IMR-90 (cell line): ENCODE data around the gene ZNF778. TPM values are rescaled to one million over a fixed set of nuclear protein-coding genes. Genes with fewer than 3 reads are reported as not detected.
"Not testable (repeated sequence)": the region's sequence is repeated elsewhere in the genome, so short reads cannot be mapped to it uniquely, and the experiment has no call there.

Experiments
- ATAC-seq: fragments of 200-7000 bp; cut with Tn5 transposase; 2 replicates; pipeline ENCODE4 v1.9.1; 2020; ENCODE audit warnings: low read depth, mild to moderate bottlenecking, moderate library complexity
- BruUV-seq: library from RNA; stranded (reverse); fragments of 400-500 nt; replicated peaks from 2 replicates; lab custom pipeline; 2021; lab: Mats Ljungman, UMichigan
- CTCF ChIA-PET: fragments of 300-600 bp; formaldehyde crosslinking; extraction: SDS; loops from one replicate; lab custom pipeline; 2021; ENCODE audit warnings: antibody characterized with exemption; lab: Yijun Ruan, JAX
- POLR2A ChIA-PET: fragments of 300-600 bp; sonication (Branson Sonifier 250); formaldehyde crosslinking; loops from one replicate; lab custom pipeline; 2022; ENCODE audit warnings: antibody characterized with exemption; ENCODE audit not compliant: unreplicated experiment; lab: Charles Lee
- DNase-seq: peaks from one replicate; pipeline ENCODE4 v3.0.0; 2013
- H2AFZ ChIP-seq: replicated peaks from 2 replicates; pipeline ENCODE3; 2013; ENCODE audit warnings: low read length, mild to moderate bottlenecking; ENCODE audit not compliant: poor library complexity
- H2AK5ac ChIP-seq: 2 replicates; pipeline ENCODE4 v1.6.1; 2013; ENCODE audit warnings: low read depth, low read length, inconsistent platforms
- H2AK9ac ChIP-seq: replicated peaks from 2 replicates; pipeline ENCODE3; 2013; ENCODE audit warnings: mild to moderate bottlenecking, low read depth, low read length, moderate library complexity; ENCODE audit not compliant: poor library complexity
- H2BK120ac ChIP-seq: 2 replicates; pipeline ENCODE4 v1.6.1; 2013; ENCODE audit warnings: low read depth, low read length, inconsistent platforms
- H2BK15ac ChIP-seq: 3 replicates; pipeline ENCODE4 v1.6.1; 2013; ENCODE audit warnings: low read depth, low read length, inconsistent platforms
- H2BK20ac ChIP-seq: 2 replicates; pipeline ENCODE4 v1.6.1; 2013; ENCODE audit warnings: low read depth, mild to moderate bottlenecking, inconsistent platforms, low read length, moderate library complexity
- H2BK5ac ChIP-seq: 2 replicates; pipeline ENCODE4 v1.6.1; 2013; ENCODE audit warnings: mild to moderate bottlenecking, low read depth, low read length, inconsistent platforms; ENCODE audit not compliant: poor library complexity, severe bottlenecking
- H3K14ac ChIP-seq: replicated peaks from 2 replicates; pipeline ENCODE4 v1.6.1; 2013; ENCODE audit warnings: low read depth, low read length, inconsistent platforms
- H3K18ac ChIP-seq: 2 replicates; pipeline ENCODE4 v1.6.1; 2013; ENCODE audit warnings: low read depth, low read length, control low read depth
- H3K23ac ChIP-seq: 2 replicates; pipeline ENCODE4 v1.6.1; 2013; ENCODE audit warnings: low read depth, low read length, inconsistent platforms
- H3K27ac ChIP-seq: 2 replicates; pipeline ENCODE4 v1.5.1; 2013; ENCODE audit warnings: mild to moderate bottlenecking, control low read depth, low read length; ENCODE audit not compliant: insufficient read depth
- H3K27me3 ChIP-seq: 2 replicates; pipeline ENCODE4 v1.6.1; 2013; ENCODE audit warnings: low read length; ENCODE audit not compliant: control insufficient read depth, insufficient read depth
- H3K36me3 ChIP-seq: 2 replicates; pipeline ENCODE4 v1.6.1; 2013; ENCODE audit warnings: low read length, mixed read lengths; ENCODE audit not compliant: control insufficient read depth, insufficient read depth
- H3K4ac ChIP-seq: 2 replicates; pipeline ENCODE4 v1.6.1; 2013; ENCODE audit warnings: low read depth, low read length, inconsistent platforms
- H3K4me1 ChIP-seq: 2 replicates; pipeline ENCODE4 v1.6.1; 2013; ENCODE audit warnings: low read length, mixed read lengths; ENCODE audit not compliant: control insufficient read depth, insufficient read depth
- H3K4me2 ChIP-seq: 2 replicates; pipeline ENCODE4 v1.6.1; 2013; ENCODE audit warnings: low read depth, mild to moderate bottlenecking, control low read depth, low read length, moderate library complexity
- H3K4me3 ChIP-seq: 2 replicates; pipeline ENCODE4 v1.5.1; 2013; ENCODE audit warnings: low read depth, mild to moderate bottlenecking, control low read depth, low read length, moderate library complexity; ENCODE audit not compliant: insufficient read depth
- H3K56ac ChIP-seq: 2 replicates; pipeline ENCODE4 v1.6.1; 2013; ENCODE audit warnings: low read length, inconsistent platforms; ENCODE audit not compliant: insufficient read depth; ENCODE audit errors: extremely low read depth
- H3K79me1 ChIP-seq, 2 experiments: 2 replicates each; pipeline ENCODE4 v1.6.1; 2013; ENCODE audit warnings: low read length in 2 of 2, inconsistent platforms in 1 of 2, low read depth in 1 of 2
- H3K9ac ChIP-seq: 2 replicates; pipeline ENCODE4 v1.6.1; 2013; ENCODE audit warnings: low read depth, low read length, control low read depth
- H3K9me1 ChIP-seq: 2 replicates; pipeline ENCODE4 v1.6.1; 2013; ENCODE audit warnings: low read length, inconsistent platforms; ENCODE audit not compliant: insufficient read depth
- H3K9me3 ChIP-seq: 2 replicates; pipeline ENCODE4 v1.6.1; 2013; ENCODE audit warnings: low read length; ENCODE audit not compliant: control insufficient read depth, insufficient read depth
- H4K20me1 ChIP-seq: 2 replicates; pipeline ENCODE4 v1.6.1; 2013; ENCODE audit warnings: low read length, inconsistent platforms; ENCODE audit not compliant: insufficient read depth
- H4K5ac ChIP-seq: 2 replicates; pipeline ENCODE4 v1.6.1; 2013; ENCODE audit warnings: mild to moderate bottlenecking, low read depth, low read length, control low read depth
- H4K8ac ChIP-seq, 2 experiments: 2 replicates each; pipeline ENCODE4 v1.6.1; 2013; ENCODE audit warnings: low read depth in 2 of 2, low read length in 2 of 2, control low read depth in 1 of 2, inconsistent platforms in 1 of 2
- H4K91ac ChIP-seq: 2 replicates; pipeline ENCODE4 v1.6.1; 2013; ENCODE audit warnings: low read depth, low read length, inconsistent platforms; ENCODE audit not compliant: insufficient read depth
- BHLHE40 ChIP-seq: fragments of 150-350 bp; IDR thresholded peaks from 2 replicates; pipeline ENCODE4 v1.6.1; 2016; ENCODE audit warnings: mild to moderate bottlenecking, low read depth, low read length
- MAZ ChIP-seq: IDR thresholded peaks from 2 replicates; pipeline ENCODE4 v1.6.1; 2012; ENCODE audit warnings: low read depth, mild to moderate bottlenecking, low read length, improper control_type of control experiment, moderate library complexity, borderline replicate concordance
- MXI1 ChIP-seq: IDR thresholded peaks from 2 replicates; pipeline ENCODE4 v1.6.1; 2012; ENCODE audit warnings: low read depth, mild to moderate bottlenecking, low read length, moderate library complexity, borderline replicate concordance
- WGBS, 2 experiments: methylation state at CpG; one replicate each; pipeline versions ENCODE4 v1.1.5 to v1.1.7; 2013; ENCODE audit warnings: missing lambda C conversion rate in 2 of 2; ENCODE audit not compliant: insufficient read length in 1 of 2; ENCODE audit errors: extremely low coverage in 2 of 2; 5-methylcytosine and 5-hydroxymethylcytosine counted together
- dilution Hi-C: fragments of 300-500 bp; cut with HindIII; formaldehyde crosslinking; loops from one replicate; pipeline ENCODE4 v1.14.3; 2018; ENCODE audit warnings: low sequenced_read_pairs; ENCODE audit not compliant: unreplicated experiment
- in situ Hi-C: fragments of 300-500 bp; cut with MboI; formaldehyde crosslinking; loops from 3 replicates; pipeline ENCODE4 v1.14.3; 2019; ENCODE audit warnings: low sequenced_read_pairs, inconsistent platforms, mixed read lengths
- intact Hi-C: fragments of 100-400 bp; cut with micrococcal nuclease; formaldehyde crosslinking; loops from 2 replicates; pipeline ENCODE4 v1.10.0; 2022
- polyA plus RNA-seq, 3 experiments: library from polyadenylated mRNA; depleted of rRNA; stranded (reverse); fragments of >200 nt; gene quantifications; 2 replicates each; pipeline ENCODE4 v1.2.3, GENCODE V29; 2012; ENCODE audit warnings: low replicate concordance in 1 of 3
- total RNA-seq: library from RNA; depleted of rRNA; stranded (reverse); fragments of >200 nt; gene quantifications from 2 replicates; pipeline ENCODE4 v1.2.3, GENCODE V29; 2012

The ZNF778 gene
- total and polyA plus RNA-seq, 2 of the 4 experiments (the other 2 are of a cell fraction) = 5.6 to 9.9 TPM

GRCh38 chr16:89192186-89192955, 25.1 kb upstream of the ZNF778 start:
- Histone ChIP-seq H3K9ac (peak overlapping the region; percentile 53; the same call in 1 of the 2 replicates), H2AK5ac (peak overlapping the region; percentile 59; the same call in 1 of the 2 replicates), H2AK9ac (peak overlapping the region; percentile 82), H3K4me2 (peak overlapping the region; percentile 98), H2BK5ac (peak overlapping the region; percentile 17), H3K23ac (0 out of 2 replicates have a peak overlapping the region, but pooled peaks have one; percentile 16), H3K4me3 (peak overlapping the region; percentile 95), H4K8ac (peak overlapping the region in 1 of 2 experiments; percentile 74; a peak in 1 of 4 replicates), H2AFZ (peak overlapping the region; percentile 98)
- intact Hi-C loops, H3K14ac ChIP-seq, H3K9me3 ChIP-seq, H3K36me3 ChIP-seq, H3K4me1 ChIP-seq, H3K27me3 ChIP-seq, H3K27ac ChIP-seq, H2BK120ac ChIP-seq, BruUV-seq, H3K18ac ChIP-seq, H3K79me1 ChIP-seq, POLR2A ChIA-PET, H4K5ac ChIP-seq, H4K20me1 ChIP-seq, H3K4ac ChIP-seq, H4K91ac ChIP-seq, in situ Hi-C loops, H2BK20ac ChIP-seq, dilution Hi-C loops, H2BK15ac ChIP-seq, H3K56ac ChIP-seq, H3K9me1 ChIP-seq: not testable (repeated sequence)
- peak; percentile 82 for ATAC-seq
- CTCF ChIA-PET = interaction anchor here (0.6 kb wide), 1 partner anchor 12 kb away, joined by 5 read pairs; no protein-coding TSS in a partner anchor
- WGBS, 2 experiments = 1% methylated on average over 18 of the region's 63 CpGs; no CpG with 5 or more reads in 1 of the 2 experiments
- TF ChIP-seq MXI1 (peak; percentile 44; the same call in 1 of the 2 replicates), MAZ (peak; percentile 50; the same call in 1 of the 2 replicates), BHLHE40 (peak; percentile 88)
- peak; percentile 95 for DNase-seq
